ENCODE results near the gene FASLG.

FASLG gene

GRCh38 chr1:172630056-172630818 lies 28.7 kb upstream of the FASLG start:
- no peak overlapping the region for H3K4me3 ChIP-seq (ENCODE audit: low read depth, low read length)
- DNase-seq (ENCODE audit: low read depth): peak; percentile 50
- TF ChIP-seq CTCF (conservative IDR thresholded peaks at IDR 0.05; ENCODE audit: low read depth, low read length): no peak

- no peak for TF ChIP-seq CTCF (conservative IDR thresholded peaks at IDR 0.05; ENCODE audit: low read depth, low read length)
- H3K4me3 ChIP-seq (ENCODE audit: low read depth, low read length): no peak overlapping the region
- DNase-seq (ENCODE audit: low read depth): peak; percentile 54
Observed at GRCh38 chr1:172630868-172631267, 28.0 kb upstream of the FASLG start.

- peak; percentile 95 for DNase-seq (ENCODE audit: low read depth)
- no peak for TF ChIP-seq CTCF (conservative IDR thresholded peaks at IDR 0.05; ENCODE audit: low read depth, low read length)
- no peak overlapping the region for H3K4me3 ChIP-seq (ENCODE audit: low read depth, low read length)
Observed at GRCh38 chr1:172637522-172637921, 21.4 kb upstream of the FASLG start.

- no peak overlapping the region for H3K4me3 ChIP-seq (ENCODE audit: low read depth, low read length)
- no peak for TF ChIP-seq CTCF (conservative IDR thresholded peaks at IDR 0.05; ENCODE audit: low read depth, low read length)
- DNase-seq (ENCODE audit: low read depth): no peak
Observed at GRCh38 chr1:172638249-172638648, 20.7 kb upstream of the FASLG start.

- H3K4me3 ChIP-seq (ENCODE audit: low read depth, low read length): no peak overlapping the region
- TF ChIP-seq CTCF (conservative IDR thresholded peaks at IDR 0.05; ENCODE audit: low read depth, low read length): no peak
- peak; percentile 92 for DNase-seq (ENCODE audit: low read depth)
Observed at GRCh38 chr1:172638885-172639831, 19.7 kb upstream of the FASLG start.

- peak; percentile 63 for DNase-seq (ENCODE audit: low read depth)
- H3K4me3 ChIP-seq (ENCODE audit: low read depth, low read length): no peak overlapping the region
- no peak for TF ChIP-seq CTCF (conservative IDR thresholded peaks at IDR 0.05; ENCODE audit: low read depth, low read length)
Observed at GRCh38 chr1:172640111-172640510, 18.8 kb upstream of the FASLG start.

All from choroid plexus epithelial cell (primary cell).